CD4-positive, alpha-beta T cell treated with Interleukin-17A for 1 hour (primary cell): ENCODE measurements around the gene SSR2.
A peak's percentile ranks its signal among the peaks of the same experiment; 100 is the strongest.
"Not testable (repeated sequence)": the region's sequence is repeated elsewhere in the genome, so short reads cannot be mapped to it uniquely, and the experiment has no call there.

Experiments used
- DNase-seq: peaks from one replicate; pipeline ENCODE4 v3.0.0-alpha.2; 2020

The SSR2 gene

GRCh38 chr1:155990005-155990739 is 30.6 kb downstream of the SSR2 start:
- DNase-seq: no peak

GRCh38 chr1:155989242-155990004 is 31.3 kb downstream of the SSR2 start:
- DNase-seq: peak; percentile 89

DNA sequence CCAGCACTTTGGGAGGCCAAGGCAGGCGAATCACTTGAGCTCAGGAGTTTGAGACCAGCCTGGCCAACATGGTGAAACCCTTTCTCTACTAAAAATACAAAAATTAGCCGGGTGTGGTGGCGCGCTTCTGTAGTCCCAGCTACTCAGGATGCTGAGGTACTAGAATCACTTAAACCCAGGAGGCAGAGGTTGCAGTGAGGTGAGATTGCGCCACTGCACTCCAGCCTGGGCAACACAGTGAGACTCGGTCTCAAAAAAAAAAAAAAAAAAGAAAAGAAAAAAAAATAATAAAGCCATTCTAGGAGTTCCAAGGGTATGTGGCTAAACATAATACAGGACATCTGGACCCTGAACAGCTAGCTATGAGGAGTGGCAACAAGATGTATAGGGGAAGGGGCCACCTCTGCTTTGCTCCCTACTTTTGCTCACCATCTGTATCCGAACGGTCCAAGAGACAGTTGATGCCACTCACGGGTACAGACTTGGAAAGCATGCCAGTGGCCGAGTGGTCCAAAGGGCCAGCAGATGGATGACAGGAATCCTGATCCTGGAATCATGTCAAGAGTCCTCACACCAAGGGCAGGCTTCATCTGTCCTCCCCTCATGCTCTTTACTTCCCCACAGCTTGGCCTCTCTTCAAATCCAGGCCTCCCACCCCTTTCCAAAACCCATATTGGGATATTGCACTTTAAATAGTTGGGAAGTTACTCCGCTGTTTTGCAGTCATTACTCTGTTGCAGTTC is 35.7 kb downstream of the SSR2 start:
- DNase-seq: not testable (repeated sequence)

- no peak for DNase-seq
Measured at GRCh38 chr1:155984341-155984740, 36.4 kb downstream of the SSR2 start.

DNA sequence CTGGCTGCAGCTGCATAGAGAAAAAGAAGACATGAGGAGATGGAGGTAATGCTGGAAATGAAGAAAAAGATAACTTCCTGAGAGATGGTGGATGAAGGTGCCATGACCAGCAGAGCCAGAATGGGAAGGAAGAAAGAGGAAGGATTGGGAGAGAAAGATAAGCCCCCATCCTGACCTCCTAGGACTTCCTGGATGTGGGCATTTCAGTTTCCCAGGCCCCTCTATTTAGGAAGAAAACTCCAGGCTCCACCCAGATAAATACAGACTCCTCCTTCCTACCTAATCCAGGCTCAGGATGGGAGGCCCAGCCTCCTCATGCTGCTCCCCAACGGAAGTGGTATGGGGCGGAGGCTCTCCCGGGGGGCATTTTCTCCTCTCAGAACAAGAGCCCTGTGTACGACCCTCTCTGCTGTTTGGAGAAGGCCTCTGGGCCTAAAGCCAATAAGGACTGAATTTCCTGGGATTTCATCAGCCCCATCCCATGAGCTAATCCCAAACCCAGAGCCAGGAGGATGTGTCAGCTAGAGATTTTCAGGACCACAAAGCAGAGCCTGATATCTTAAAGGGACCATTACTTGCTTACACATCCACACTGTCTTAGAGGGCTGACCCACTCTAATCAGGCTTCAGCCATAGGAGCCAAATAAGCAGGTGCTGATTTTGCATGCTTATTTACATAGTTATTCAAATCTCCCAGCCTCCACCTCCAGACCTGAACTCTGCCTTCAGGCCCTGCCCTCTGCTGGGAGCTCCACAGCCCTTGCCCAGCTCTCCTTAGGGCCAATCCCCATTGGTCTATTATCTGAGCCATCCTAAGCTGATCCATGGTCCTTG is 37.3 kb downstream of the SSR2 start:
- no peak for DNase-seq

GRCh38 chr1:155982106-155982505 is 38.6 kb downstream of the SSR2 start:
- DNase-seq: no peak

- DNase-seq: peak; percentile 63
Measured at GRCh38 chr1:155981266-155982088, 39.3 kb downstream of the SSR2 start.

- no peak for DNase-seq
Measured at GRCh38 chr1:155979597-155980343, 41.0 kb downstream of the SSR2 start.

GRCh38 chr1:155978973-155979429 is 41.8 kb downstream of the SSR2 start:
- peak; percentile 35 for DNase-seq

GRCh38 chr1:155978325-155978972 is 42.3 kb downstream of the SSR2 start, which contains the start of gene ARHGEF2:
ARHGEF2 (minus strand) TSS chr1:155978547; CDS start chr1:155978427, 120 bp downstream.
- peak; percentile 79 for DNase-seq

DNA sequence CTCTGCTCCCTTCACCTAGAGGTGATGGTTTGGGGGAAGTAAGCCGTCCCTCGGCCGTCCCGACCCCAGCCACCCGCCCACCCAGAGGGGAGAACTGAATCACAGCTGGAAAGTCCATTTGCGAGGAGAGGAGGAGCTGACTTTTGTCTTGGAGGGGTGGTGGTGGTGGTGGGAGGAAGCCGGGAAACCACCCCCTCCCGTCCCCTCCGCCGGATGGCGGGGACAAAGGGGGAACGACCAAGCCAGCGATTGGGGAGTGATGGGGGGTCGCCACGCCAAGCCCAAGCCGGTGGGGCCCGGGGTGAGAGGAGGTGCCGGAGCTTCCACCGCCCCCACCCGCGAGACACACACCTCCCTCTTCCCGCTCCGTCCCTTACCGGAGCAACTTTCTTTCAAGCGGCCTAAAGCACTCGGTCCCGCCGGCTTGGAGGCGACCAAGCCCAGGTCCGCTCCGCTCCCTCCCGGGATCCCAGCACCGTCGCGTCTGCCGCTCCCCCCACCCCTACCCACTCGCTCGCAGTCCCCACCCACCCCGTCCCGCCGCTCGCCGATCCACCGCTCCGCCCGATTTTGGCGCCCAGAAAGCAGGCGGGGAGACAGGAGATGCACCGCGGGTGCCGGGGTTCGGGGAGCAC is 42.9 kb downstream of the SSR2 start:
- peak; percentile 58 for DNase-seq

GRCh38 chr1:155976913-155977689 is 43.6 kb downstream of the SSR2 start:
- no peak for DNase-seq

- peak; percentile 76 for DNase-seq
Measured at GRCh38 chr1:155976062-155976912, 44.5 kb downstream of the SSR2 start.

GRCh38 chr1:155975375-155976061 is 45.2 kb downstream of the SSR2 start:
- DNase-seq: no peak

- no peak for DNase-seq
Measured at GRCh38 chr1:155974208-155975115, 46.3 kb downstream of the SSR2 start.

DNA sequence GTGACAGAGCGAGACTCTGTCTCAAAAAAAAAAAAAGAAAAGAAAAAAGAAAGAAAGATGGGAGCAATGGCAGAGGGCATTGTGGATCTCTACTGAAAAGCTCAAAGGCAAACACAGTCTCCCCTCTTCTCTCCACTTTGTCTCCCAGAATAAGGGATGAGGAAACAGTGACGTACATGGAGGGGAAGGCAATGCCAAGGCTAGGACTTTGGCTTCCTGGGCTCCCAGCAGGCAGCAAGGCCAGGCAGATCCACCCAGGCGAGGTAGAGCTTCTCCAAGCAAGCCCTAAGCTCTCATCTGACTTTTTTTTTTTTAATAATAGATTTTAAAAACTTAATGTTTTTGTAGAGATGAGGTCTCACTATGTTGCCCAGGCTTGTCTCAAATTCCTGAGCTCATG is 47.0 kb downstream of the SSR2 start:
- no peak for DNase-seq
